Neural cell (in vitro differentiated cells): ENCODE data around the gene PUM1.
"Not testable (repeated sequence)": the region's sequence is repeated elsewhere in the genome, so short reads cannot be mapped to it uniquely, and the experiment has no call there.

Experiments used
- CTCF ChIP-seq: fragments of 450-650 bp; IDR thresholded peaks from 2 replicates; pipeline ENCODE4 v1.5.1; 2014; ENCODE audit warnings: antibody characterized with exemption, mild to moderate bottlenecking, moderate library complexity; ENCODE audit not compliant: poor library complexity, severe bottlenecking
- MXI1 ChIP-seq: fragments of 450-650 bp; conservative IDR thresholded peaks from 2 replicates; pipeline ENCODE4 v1.6.1; 2014; ENCODE audit warnings: antibody characterized with exemption, mild to moderate bottlenecking; ENCODE audit not compliant: poor library complexity, severe bottlenecking
- POLR2AphosphoS5 ChIP-seq: IDR thresholded peaks from 2 replicates; pipeline ENCODE4 v1.6.1; 2012
- RAD21 ChIP-seq: fragments of 450-650 bp; conservative IDR thresholded peaks from 2 replicates; pipeline ENCODE4 v1.6.1; 2014; ENCODE audit warnings: antibody characterized with exemption, mild to moderate bottlenecking, moderate library complexity
- REST ChIP-seq: IDR thresholded peaks from 2 replicates; pipeline ENCODE4 v1.6.1; 2012; ENCODE audit warnings: borderline replicate concordance
- SMC3 ChIP-seq: fragments of 450-650 bp; conservative IDR thresholded peaks from 2 replicates; pipeline ENCODE4 v1.6.1; 2014; ENCODE audit warnings: antibody characterized with exemption, mild to moderate bottlenecking, moderate library complexity; ENCODE audit not compliant: poor library complexity
- TAF1 ChIP-seq: IDR thresholded peaks from 2 replicates; pipeline ENCODE4 v1.6.1; 2012; ENCODE audit warnings: low read depth

- TF ChIP-seq CTCF, POLR2AphosphoS5, SMC3, RAD21, REST, MXI1, TAF1: not testable (repeated sequence)
Measured at GRCh38 chr1:31038935-31039334, 26.6 kb downstream of the PUM1 start.
